K562 (cell line): ENCODE results near the gene TMEM179. TPM values are rescaled to one million over a fixed set of nuclear protein-coding genes. Genes with fewer than 3 reads are reported as not detected.

Experiments used
- ATAC-seq: fragments of 200-7000 bp; cut with Tn5 transposase; 3 replicates; pipeline ENCODE4 v1.9.1; 2020; ENCODE audit warnings: moderate library complexity
- BruUV-seq: library from RNA; stranded (reverse); fragments of 400-500 nt; replicated peaks from 2 replicates; lab custom pipeline; 2021; lab: Mats Ljungman, UMichigan
- CTCF ChIA-PET: fragments of 300-600 bp; formaldehyde crosslinking; extraction: SDS; loops from one replicate; lab custom pipeline; 2021; ENCODE audit warnings: low intra/inter-chr PET ratio; lab: Yijun Ruan, JAX
- POLR2A ChIA-PET: fragments of 300-600, 350-650 bp; sonication (Branson Sonifier 250); formaldehyde crosslinking; extraction: SDS; loops from one replicate; lab custom pipeline; 2021; ENCODE audit warnings: antibody characterized with exemption, inconsistent platforms; lab: Yijun Ruan, JAX
- DNase-seq, 4 experiments: peaks; one replicate each; pipeline versions ENCODE4 v3.0.0 to v3.0.0-alpha.2; 2011 to 2018; ENCODE audit warnings: low spot score in 3 of 4, mixed read lengths in 3 of 4; ENCODE audit errors: extremely low read depth in 1 of 4
- FAIRE-seq: peaks from 2 replicates; lab custom pipeline; 2011; peaks lifted over from hg19 to GRCh38; lab: Jason Lieb, UNC
- H2AFZ ChIP-seq: 2 replicates; pipeline ENCODE4 v1.6.0; 2011; ENCODE audit warnings: low read depth, low read length, control low read depth, inconsistent platforms
- H3K27ac ChIP-seq: fragments of 200-600 bp; 3 replicates; pipeline ENCODE4 v1.8.0; 2011; ENCODE audit warnings: low read depth, mild to moderate bottlenecking, control low read depth, inconsistent platforms, low read length, moderate library complexity, mixed read lengths; ENCODE audit errors: extremely low read depth
- H3K27me3 ChIP-seq, 2 experiments: fragments of 300-600 bp in 1 of 2; 2 replicates in 1 of 2; 3 replicates in 1 of 2; pipeline versions ENCODE4 v1.6.0 to v1.8.0; 2011; ENCODE audit warnings: inconsistent platforms in 2 of 2, low read length in 2 of 2, mild to moderate bottlenecking in 1 of 2, mixed read lengths in 1 of 2, moderate library complexity in 1 of 2; ENCODE audit not compliant: control insufficient read depth in 2 of 2, insufficient read depth in 2 of 2
- H3K36me3 ChIP-seq: fragments of 300-600 bp; 3 replicates; pipeline ENCODE4 v1.8.0; 2011; ENCODE audit warnings: mild to moderate bottlenecking, low read length, inconsistent platforms; ENCODE audit not compliant: control insufficient read depth, insufficient read depth
- H3K4me1 ChIP-seq, 2 experiments: fragments of 200-600 bp in 1 of 2; replicated peaks in 1 of 2; 2 replicates in 1 of 2; 3 replicates in 1 of 2; pipeline versions ENCODE4 v1.5.1 to v1.8.0; 2011; ENCODE audit warnings: inconsistent platforms in 2 of 2, low read length in 2 of 2, mild to moderate bottlenecking in 1 of 2, mixed read lengths in 1 of 2, moderate library complexity in 1 of 2; ENCODE audit not compliant: control insufficient read depth in 2 of 2, insufficient read depth in 2 of 2
- H3K4me2 ChIP-seq: 2 replicates; pipeline ENCODE4 v1.6.1; 2011; ENCODE audit warnings: low read length, control low read depth, inconsistent platforms, mixed read lengths; ENCODE audit not compliant: insufficient read depth
- H3K4me3 ChIP-seq: fragments of 200-600 bp; sonication (generic), shearing (Covaris generic); 2 replicates; pipeline ENCODE4 v1.5.1; 2016; ENCODE audit warnings: control low read depth, inconsistent platforms
- H3K79me2 ChIP-seq: fragments of 200-600 bp; 3 replicates; pipeline ENCODE4 v1.8.0; 2011; ENCODE audit warnings: low read length, inconsistent platforms; ENCODE audit not compliant: control insufficient read depth, insufficient read depth
- H3K9ac ChIP-seq, 2 experiments: 2 replicates each; pipeline versions ENCODE4 v1.6.0 to v1.6.1; 2011; ENCODE audit warnings: low read depth in 2 of 2, low read length in 2 of 2, control low read depth in 1 of 2, inconsistent platforms in 1 of 2, mild to moderate bottlenecking in 1 of 2, mixed read lengths in 1 of 2; ENCODE audit not compliant: insufficient read depth in 1 of 2
- H3K9me1 ChIP-seq: one replicate; pipeline ENCODE4 v1.6.0; 2011; ENCODE audit warnings: inconsistent platforms, mild to moderate bottlenecking, low read length, moderate library complexity; ENCODE audit not compliant: control insufficient read depth, insufficient read depth
- H3K9me3 ChIP-seq: replicated peaks from 2 replicates; pipeline ENCODE4 v1.5.1; 2011; ENCODE audit warnings: low read depth, low read length, inconsistent platforms; ENCODE audit not compliant: control insufficient read depth, insufficient read depth
- H4K20me1 ChIP-seq: replicated peaks from 2 replicates; pipeline ENCODE4 v1.6.1; 2011; ENCODE audit warnings: low read length, inconsistent platforms, mixed read lengths; ENCODE audit not compliant: control insufficient read depth, insufficient read depth
- BRF1 ChIP-seq: IDR thresholded peaks from 3 replicates; pipeline ENCODE4 v1.6.1; 2011; ENCODE audit warnings: borderline replicate concordance, mild to moderate bottlenecking; ENCODE audit not compliant: insufficient read length; ENCODE audit errors: extremely low read depth
- ESRRB ChIP-seq: fragments of 250-450 bp; sonication (Bioruptor Pico); IDR thresholded peaks from 2 replicates; pipeline ENCODE4 v1.5.0; 2020; ENCODE audit warnings: mild to moderate bottlenecking, moderate library complexity, borderline replicate concordance
- EWSR1 ChIP-seq: fragments of 450-650 bp; IDR thresholded peaks from 2 replicates; pipeline ENCODE4 v1.6.1; 2018; ENCODE audit warnings: borderline replicate concordance, mild to moderate bottlenecking, low read depth, moderate library complexity; ENCODE audit not compliant: partially characterized antibody
- EZH2 ChIP-seq: IDR thresholded peaks from 2 replicates; pipeline ENCODE4 v1.6.1; 2012; ENCODE audit warnings: low read depth, mild to moderate bottlenecking, inconsistent platforms, low read length, borderline replicate concordance
- GABPA ChIP-seq: fragments of 200-800 bp; sonication (Bioruptor generic); conservative IDR thresholded peaks from 2 replicates; pipeline ENCODE4 v1.6.1; 2016; ENCODE audit warnings: low read depth, missing genetic modification characterization, missing compliant biosample characterization
- HES1 ChIP-seq: fragments of 450-650 bp; IDR thresholded peaks from 2 replicates; pipeline ENCODE4 v1.6.1; 2016; ENCODE audit warnings: low read depth, mild to moderate bottlenecking, moderate library complexity
- MBD2 ChIP-seq: sonication (generic); IDR thresholded peaks from 2 replicates; pipeline ENCODE4 v1.6.1; 2016; ENCODE audit warnings: low read depth, borderline replicate concordance
- NEUROD1 ChIP-seq: fragments of 150-350 bp; IDR thresholded peaks from 2 replicates; pipeline ENCODE4 v1.6.1; 2014; ENCODE audit warnings: borderline replicate concordance, low read length, low read depth; ENCODE audit not compliant: partially characterized antibody
- NFIC ChIP-seq: fragments of 450-650 bp; IDR thresholded peaks from 2 replicates; pipeline ENCODE4 v1.6.1; 2017; ENCODE audit warnings: mild to moderate bottlenecking, inconsistent platforms
- PCBP2 ChIP-seq: fragments of 200-400 bp; formaldehyde crosslinking; IDR thresholded peaks from 2 replicates; pipeline ENCODE4 v1.6.1; 2018; ENCODE audit warnings: low read length, low read depth, mild to moderate bottlenecking, moderate library complexity; ENCODE audit not compliant: poor library complexity, severe bottlenecking
- POU5F1 ChIP-seq: fragments of 150-350 bp; IDR thresholded peaks from 2 replicates; pipeline ENCODE4 v1.6.1; 2014; ENCODE audit warnings: borderline replicate concordance, low read length, low read depth, mild to moderate bottlenecking; ENCODE audit not compliant: partially characterized antibody
- RBFOX2 ChIP-seq: fragments of 200-400 bp; formaldehyde crosslinking; IDR thresholded peaks from 2 replicates; pipeline ENCODE4 v1.6.1; 2017; ENCODE audit warnings: low read depth, mild to moderate bottlenecking, low read length, moderate library complexity
- SLC30A9 ChIP-seq: fragments of 250-450 bp; sonication (Bioruptor Pico); IDR thresholded peaks from 2 replicates; pipeline ENCODE4 v1.8.0; 2022; ENCODE audit warnings: mild to moderate bottlenecking, moderate library complexity
- ZBTB17 ChIP-seq: fragments of 450-650 bp; formaldehyde crosslinking; IDR thresholded peaks from 2 replicates; pipeline ENCODE4 v1.4.0; 2020; ENCODE audit warnings: mild to moderate bottlenecking
- ZNF23 ChIP-seq: fragments of 250-450 bp; sonication (Bioruptor Pico); IDR thresholded peaks from 2 replicates; pipeline ENCODE4 v1.4.0; 2020; ENCODE audit warnings: mild to moderate bottlenecking
- WGBS: fragments of 100-300 bp; shearing (Covaris generic); methylation state at CpG from one replicate; pipeline ENCODE4 v1.1.6; 2016; ENCODE audit warnings: low coverage, mixed read lengths; ENCODE audit not compliant: insufficient coverage; ENCODE audit errors: missing lambda C conversion rate; 5-methylcytosine and 5-hydroxymethylcytosine counted together
- in situ Hi-C: fragments of 300-500 bp; cut with MboI; formaldehyde crosslinking; loops from 4 replicates; pipeline ENCODE4 v1.15.0; 2018; ENCODE audit warnings: inconsistent platforms, mixed read lengths
- intact Hi-C: fragments of 100-400 bp; cut with micrococcal nuclease; formaldehyde crosslinking; loops from 2 replicates; pipeline ENCODE4 v1.14.2; 2022
- polyA plus RNA-seq, 8 experiments: library from polyadenylated mRNA; depleted of rRNA in 4 of 8; stranded (reverse) in 5 of 8; unstranded in 3 of 8; fragments of >200 nt; fragmentation: Nextera tagmentation in 2 of 8; fragmentation: Illumina TruSeq in 1 of 8; extraction: Ambion mirVana in 2 of 8; extraction: Trizol in 1 of 8; gene quantifications; 2 replicates each; pipeline versions ENCODE4 v1.2.1 to v1.2.3, GENCODE V29; 2011 to 2014; ENCODE audit warnings: inconsistent platforms in 1 of 8, missing spikeins in 1 of 8
- total RNA-seq, 7 experiments: library from RNA; depleted of rRNA in 6 of 7; stranded (reverse); fragments of >200 nt in 6 of 7; fragmentation: Illumina TruSeq in 2 of 7; extraction: Trizol in 2 of 7; gene quantifications; 2 replicates each; pipeline versions ENCODE4 v1.2.1 to v1.2.3, GENCODE V29; 2011 to 2021; ENCODE audit warnings: low replicate concordance in 1 of 7
- TF ChIP-seq, protein P1 (sequence below): fragments of 450-650 bp; IDR thresholded peaks from 2 replicates; pipeline ENCODE4 v1.6.1; 2016; ENCODE audit warnings: borderline replicate concordance
- TF ChIP-seq, protein P2 (sequence below): fragments of 450-650 bp; IDR thresholded peaks from 2 replicates; pipeline ENCODE4 v1.6.1; 2018; ENCODE audit warnings: mild to moderate bottlenecking, low read depth; ENCODE audit not compliant: partially characterized antibody

TMEM179 gene
- total and polyA plus RNA-seq, 9 of the 15 experiments (the other 6 are each of a cell fraction or from before 2014, with no cell fraction given) = not detected

GRCh38 chr14:104599446-104599845 lies 5.1 kb downstream of the TMEM179 start:
- no peak for FAIRE-seq
- BruUV-seq = no TSS peak
- Histone ChIP-seq H3K9me3 (no peaks in the 10 kb centered on the region), H3K79me2 (no peaks in the 10 kb centered on the region), H3K27ac (no peak overlapping the region), H3K9ac (no peak overlapping the region), H3K4me3 (no peak overlapping the region), H2AFZ (no peak overlapping the region), H3K27me3 (peaks cover 0 to 16% of the 10 kb centered on the region in 2 experiments; a peak in 2 of 5 replicates), H3K4me1 (peaks cover 0 to 8% of the 10 kb centered on the region in 2 experiments; a peak in 2 of 5 replicates), H4K20me1 (no peaks in the 10 kb centered on the region), H3K36me3 (no peaks in the 10 kb centered on the region), H3K9me1 (no peaks in the 10 kb centered on the region), H3K4me2 (no peak overlapping the region)
- ChIA-PET POLR2A (no interaction called here), CTCF (no interaction called here)
- 0% methylated on average over 6 of the region's 7 CpGs for WGBS
- no peak for ATAC-seq
- intact Hi-C loops = no loop called here
- DNase-seq = no peak
- in situ Hi-C loops = no loop called here
- no peak for TF ChIP-seq MBD2
- TF ChIP-seq NEUROD1 = no peak
- no peak for TF ChIP-seq SLC30A9 (CRISPR knock-in tag)
- TF ChIP-seq EZH2 = no peak
- TF ChIP-seq BRF1 = no peak
- no peak for TF ChIP-seq PCBP2
- TF ChIP-seq, protein P1, sequence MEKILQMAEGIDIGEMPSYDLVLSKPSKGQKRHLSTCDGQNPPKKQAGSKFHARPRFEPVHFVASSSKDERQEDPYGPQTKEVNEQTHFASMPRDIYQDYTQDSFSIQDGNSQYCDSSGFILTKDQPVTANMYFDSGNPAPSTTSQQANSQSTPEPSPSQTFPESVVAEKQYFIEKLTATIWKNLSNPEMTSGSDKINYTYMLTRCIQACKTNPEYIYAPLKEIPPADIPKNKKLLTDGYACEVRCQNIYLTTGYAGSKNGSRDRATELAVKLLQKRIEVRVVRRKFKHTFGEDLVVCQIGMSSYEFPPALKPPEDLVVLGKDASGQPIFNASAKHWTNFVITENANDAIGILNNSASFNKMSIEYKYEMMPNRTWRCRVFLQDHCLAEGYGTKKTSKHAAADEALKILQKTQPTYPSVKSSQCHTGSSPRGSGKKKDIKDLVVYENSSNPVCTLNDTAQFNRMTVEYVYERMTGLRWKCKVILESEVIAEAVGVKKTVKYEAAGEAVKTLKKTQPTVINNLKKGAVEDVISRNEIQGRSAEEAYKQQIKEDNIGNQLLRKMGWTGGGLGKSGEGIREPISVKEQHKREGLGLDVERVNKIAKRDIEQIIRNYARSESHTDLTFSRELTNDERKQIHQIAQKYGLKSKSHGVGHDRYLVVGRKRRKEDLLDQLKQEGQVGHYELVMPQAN = no peak
- TF ChIP-seq EWSR1 = no peak
- no peak for TF ChIP-seq GABPA (tag)
- TF ChIP-seq, protein P2, sequence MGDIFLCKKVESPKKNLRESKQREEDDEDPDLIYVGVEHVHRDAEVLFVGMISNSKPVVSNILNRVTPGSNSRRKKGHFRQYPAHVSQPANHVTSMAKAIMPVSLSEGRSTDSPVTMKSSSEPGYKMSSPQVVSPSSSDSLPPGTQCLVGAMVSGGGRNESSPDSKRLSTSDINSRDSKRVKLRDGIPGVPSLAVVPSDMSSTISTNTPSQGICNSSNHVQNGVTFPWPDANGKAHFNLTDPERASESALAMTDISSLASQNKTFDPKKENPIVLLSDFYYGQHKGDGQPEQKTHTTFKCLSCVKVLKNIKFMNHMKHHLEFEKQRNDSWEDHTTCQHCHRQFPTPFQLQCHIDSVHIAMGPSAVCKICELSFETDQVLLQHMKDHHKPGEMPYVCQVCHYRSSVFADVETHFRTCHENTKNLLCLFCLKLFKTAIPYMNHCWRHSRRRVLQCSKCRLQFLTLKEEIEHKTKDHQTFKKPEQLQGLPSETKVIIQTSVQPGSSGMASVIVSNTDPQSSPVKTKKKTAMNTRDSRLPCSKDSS = no peak
- TF ChIP-seq NFIC = no peak
- no peak for TF ChIP-seq POU5F1
- TF ChIP-seq ESRRB (CRISPR knock-in tag) = no peak
- TF ChIP-seq ZNF23 (CRISPR knock-in tag) = no peak
- no peak for TF ChIP-seq RBFOX2
- no peak for TF ChIP-seq ZBTB17 (CRISPR knock-in tag)
- TF ChIP-seq HES1 = no peak
